Stimulated activated CD8-positive, alpha-beta memory T cell treated with anti-CD3 and anti-CD28 coated beads, Interleukin-15, amount 100 ng/mL, for 48 hours (primary cell): Measurements from ENCODE around the gene LRRC41.
"Not testable (repeated sequence)": the region's sequence is repeated elsewhere in the genome, so short reads cannot be mapped to it uniquely, and the experiment has no call there.

Experiments
- DNase-seq, 2 donors: peaks; one replicate each; pipeline ENCODE4 v3.0.0-alpha.2; 2020; ENCODE audit warnings: low read depth in 2 of 2

Gene LRRC41

GRCh38 chr1:46244656-46245371 is 58.6 kb downstream of the LRRC41 start:
- no peak for DNase-seq

- not testable (repeated sequence) for DNase-seq
Observed at GRCh38 chr1:46243831-46244230, 59.6 kb downstream of the LRRC41 start.

- no peak for DNase-seq
Observed at GRCh38 chr1:46242918-46243317, 60.5 kb downstream of the LRRC41 start.

- not testable (repeated sequence) for DNase-seq
Observed at GRCh38 chr1:46241733-46242132, 61.7 kb downstream of the LRRC41 start.

- DNase-seq: not testable (repeated sequence)
Observed at GRCh38 chr1:46238865-46239264, 64.6 kb downstream of the LRRC41 start.

GRCh38 chr1:46236882-46237281 is 66.5 kb downstream of the LRRC41 start:
- no peak for DNase-seq

- DNase-seq: not testable (repeated sequence)
Observed at GRCh38 chr1:46231231-46231630, 72.2 kb downstream of the LRRC41 start.
